SK-N-MC (cell line): ENCODE measurements around the gene SLC1A2.

Experiments
- EZH2 ChIP-seq: fragments of 200-600 bp; sonication (generic); IDR thresholded peaks from one replicate; pipeline ENCODE4 v1.6.1; 2017; ENCODE audit warnings: antibody characterized with exemption
- POLR2AphosphoS5 ChIP-seq: IDR thresholded peaks from 2 replicates; pipeline ENCODE4 v1.6.1; 2012; ENCODE audit warnings: mild to moderate bottlenecking, low read depth, low read length, borderline replicate concordance

DNA sequence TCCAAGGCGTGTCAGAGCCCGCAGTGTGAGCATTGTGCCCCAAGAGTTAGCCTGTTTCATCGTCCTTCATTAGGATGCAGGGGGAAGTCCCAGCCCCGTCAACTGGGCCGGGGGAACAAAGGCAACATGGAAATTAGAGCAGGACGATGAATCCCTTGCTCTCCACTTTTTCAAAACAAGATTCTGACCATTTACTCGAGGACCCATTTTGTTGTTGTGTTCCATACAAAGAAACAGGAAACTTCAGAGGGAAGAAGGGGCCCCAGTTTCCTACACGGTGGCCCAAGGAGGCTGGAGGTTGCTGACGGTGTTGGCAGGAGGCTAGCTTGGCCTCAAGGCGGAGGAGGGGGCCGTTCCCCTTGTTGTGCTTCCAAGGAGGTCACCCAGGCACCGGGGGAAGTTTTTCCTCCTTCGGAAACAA, 44.0 kb upstream of the SLC1A2 start:
- TF ChIP-seq EZH2 (no peak), POLR2AphosphoS5 (no peak)
